GM21825 (cell line): ENCODE data around the gene KCNN1.
"Not testable (repeated sequence)": the region's sequence is repeated elsewhere in the genome, so short reads cannot be mapped to it uniquely, and the experiment has no call there.

Experiments
- ATAC-seq: cut with Tn5 transposase; IDR thresholded peaks from one replicate; pipeline ENCODE4 v1.9.1; 2021; ENCODE audit warnings: mild to moderate bottlenecking, moderate library complexity; ENCODE audit not compliant: unreplicated experiment

Gene KCNN1

DNA sequence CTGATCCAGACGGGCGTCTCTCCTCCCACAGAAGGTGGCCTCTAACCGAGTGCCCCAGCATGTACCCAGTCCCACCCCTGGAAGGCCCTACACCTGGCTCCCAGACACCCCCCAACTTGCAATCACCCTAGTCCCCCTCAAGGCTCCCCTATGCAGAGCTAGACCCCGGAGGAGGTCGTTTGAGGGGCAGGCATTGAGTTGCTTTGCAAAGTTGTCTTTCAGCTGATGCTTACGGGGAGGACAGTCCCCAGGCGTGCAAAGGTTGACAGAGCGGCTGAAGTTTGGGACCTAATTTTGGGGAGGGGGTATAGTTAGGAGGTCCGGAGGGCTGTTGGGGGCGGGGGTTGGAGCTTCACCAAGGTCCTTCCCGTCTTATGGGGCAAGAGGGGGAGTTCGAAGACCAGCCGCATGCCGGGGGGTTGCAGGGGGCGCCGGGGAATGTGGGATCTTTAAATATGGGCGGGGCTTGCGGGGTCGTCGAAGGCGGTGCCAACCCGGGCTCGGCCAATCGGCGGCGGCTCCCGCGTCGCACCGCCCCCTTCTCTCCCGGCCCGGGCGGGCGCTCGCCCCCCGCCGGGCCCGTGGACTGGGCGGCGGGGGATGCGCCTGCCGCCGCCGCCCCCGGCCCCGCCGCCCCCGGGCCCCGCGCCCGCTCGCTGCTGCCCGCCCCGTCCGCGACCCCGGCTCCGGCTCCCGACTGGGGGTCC, at the start of gene KCNN1:
Gene KCNN1 (plus strand): TSS at position 558 of the 707 bp plus-strand sequence. CDS start 6,782 bp downstream, outside the sequence.
- no peak for ATAC-seq

DNA sequence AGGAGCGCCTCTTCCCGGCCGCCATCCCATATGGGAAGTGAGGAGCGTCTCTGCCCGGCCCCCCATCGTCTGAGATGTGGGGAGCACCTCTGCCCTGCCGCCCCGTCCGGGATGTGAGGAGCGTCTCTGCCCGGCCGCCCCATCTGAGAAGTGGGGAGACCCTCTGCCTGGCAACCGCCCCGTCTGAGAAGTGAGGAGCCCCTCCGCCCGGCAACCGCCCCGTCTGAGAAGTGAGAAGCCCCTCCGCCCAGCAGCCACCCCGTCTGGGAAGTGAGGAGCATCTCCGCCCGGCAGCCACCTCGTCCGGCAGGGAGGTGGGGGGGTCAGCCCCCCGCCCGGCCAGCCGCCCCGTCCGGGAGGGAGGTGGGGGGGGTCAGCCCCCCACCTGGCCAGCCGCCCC, 48.8 kb upstream of the KCNN1 start:
- not testable (repeated sequence) for ATAC-seq

DNA sequence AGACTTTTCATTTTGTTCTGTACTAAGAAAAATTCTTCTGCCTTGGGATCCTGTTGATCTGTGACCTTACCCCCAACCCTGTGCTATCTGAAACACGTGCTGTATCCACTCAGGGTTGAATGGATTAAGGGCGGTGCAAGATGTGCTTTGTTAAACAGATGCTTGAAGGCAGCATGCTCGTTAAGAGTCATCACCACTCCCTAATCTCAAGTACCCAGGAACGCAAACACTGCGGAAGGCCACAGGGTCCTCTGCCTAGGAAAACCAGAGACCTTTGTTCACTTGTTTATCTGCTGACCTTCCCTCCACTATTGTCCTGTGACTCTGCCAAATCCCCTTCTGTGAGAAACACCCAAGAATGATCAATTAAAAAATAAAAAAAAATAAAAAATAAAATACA, 47.8 kb upstream of the KCNN1 start:
- ATAC-seq = not testable (repeated sequence)

DNA sequence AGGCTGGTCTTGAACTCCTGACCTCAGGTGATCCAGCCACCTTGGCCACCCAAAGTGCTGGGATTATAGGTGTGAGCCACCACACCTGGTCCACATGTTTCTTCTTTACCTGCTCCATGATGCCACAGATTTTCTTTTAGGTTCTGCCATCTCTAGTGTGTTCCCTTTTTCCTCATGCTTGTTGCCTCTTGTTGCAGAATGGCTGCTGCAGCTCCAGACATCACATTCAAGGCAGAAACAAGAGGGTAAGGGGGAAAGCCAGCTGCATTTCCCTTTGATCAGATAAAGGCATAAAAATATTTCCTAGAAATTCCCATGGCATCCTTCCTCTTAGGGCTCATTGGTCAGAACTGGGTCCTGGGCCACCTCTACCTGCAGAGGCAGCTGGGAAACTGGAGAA, 46.4 kb upstream of the KCNN1 start:
- ATAC-seq = no peak

DNA sequence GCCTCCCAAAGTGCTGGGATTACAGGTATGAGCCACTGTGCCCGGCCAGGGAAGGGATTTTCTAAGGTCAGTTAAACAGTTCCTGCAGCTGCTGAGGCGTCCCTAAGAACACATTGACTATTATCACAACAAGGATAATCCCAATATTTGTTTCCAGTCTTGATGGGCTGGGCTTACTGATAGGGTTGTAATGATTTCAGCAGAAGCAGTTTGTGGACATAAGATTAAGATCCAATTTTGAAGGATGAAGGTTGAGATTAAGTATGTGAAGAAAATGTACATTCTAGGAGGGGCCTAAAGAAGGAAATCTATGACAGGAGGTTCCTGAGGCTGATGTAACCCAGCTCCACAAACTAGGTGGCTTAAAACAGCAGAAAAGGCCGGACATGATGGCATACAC, 44.8 kb upstream of the KCNN1 start:
- ATAC-seq = no peak

DNA sequence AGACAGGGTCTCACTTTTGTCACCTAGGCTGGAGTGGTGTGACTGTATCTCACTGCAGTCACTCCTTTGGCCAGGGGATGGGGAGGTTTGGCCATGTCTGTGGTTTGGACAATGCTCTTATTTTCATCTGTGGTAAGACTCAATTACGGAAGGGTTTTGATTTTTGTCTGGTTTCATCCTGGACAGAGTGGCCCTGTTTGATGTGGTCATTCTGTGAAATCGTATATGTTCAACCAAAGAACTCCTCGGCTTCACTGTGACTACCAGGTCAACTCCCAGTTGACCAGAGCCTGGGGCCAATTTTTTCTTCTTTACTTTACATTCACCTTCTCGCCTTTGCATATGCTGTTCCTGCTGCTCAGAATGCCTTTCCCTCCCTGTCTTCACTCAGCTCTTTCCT, 40.9 kb upstream of the KCNN1 start:
- no peak for ATAC-seq

DNA sequence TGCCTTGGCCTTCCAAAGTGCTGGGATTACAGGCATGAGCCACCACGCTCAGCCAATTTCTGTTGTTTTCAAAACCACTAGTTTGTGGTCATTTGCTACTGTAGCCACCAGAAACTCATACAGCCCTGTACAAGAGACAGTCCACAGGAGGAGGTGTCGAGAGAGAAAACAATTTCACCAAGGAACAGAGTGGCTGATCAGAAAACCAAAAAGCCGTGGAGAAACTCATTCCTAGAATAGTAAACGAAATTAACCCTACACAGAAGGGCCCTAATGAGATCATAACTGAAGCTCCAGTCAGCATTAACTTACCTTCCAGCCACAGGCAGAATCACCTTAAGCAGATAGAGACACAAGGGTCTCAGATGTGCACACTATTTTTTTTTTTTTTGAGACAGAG, 37.9 kb upstream of the KCNN1 start:
- ATAC-seq = no peak

DNA sequence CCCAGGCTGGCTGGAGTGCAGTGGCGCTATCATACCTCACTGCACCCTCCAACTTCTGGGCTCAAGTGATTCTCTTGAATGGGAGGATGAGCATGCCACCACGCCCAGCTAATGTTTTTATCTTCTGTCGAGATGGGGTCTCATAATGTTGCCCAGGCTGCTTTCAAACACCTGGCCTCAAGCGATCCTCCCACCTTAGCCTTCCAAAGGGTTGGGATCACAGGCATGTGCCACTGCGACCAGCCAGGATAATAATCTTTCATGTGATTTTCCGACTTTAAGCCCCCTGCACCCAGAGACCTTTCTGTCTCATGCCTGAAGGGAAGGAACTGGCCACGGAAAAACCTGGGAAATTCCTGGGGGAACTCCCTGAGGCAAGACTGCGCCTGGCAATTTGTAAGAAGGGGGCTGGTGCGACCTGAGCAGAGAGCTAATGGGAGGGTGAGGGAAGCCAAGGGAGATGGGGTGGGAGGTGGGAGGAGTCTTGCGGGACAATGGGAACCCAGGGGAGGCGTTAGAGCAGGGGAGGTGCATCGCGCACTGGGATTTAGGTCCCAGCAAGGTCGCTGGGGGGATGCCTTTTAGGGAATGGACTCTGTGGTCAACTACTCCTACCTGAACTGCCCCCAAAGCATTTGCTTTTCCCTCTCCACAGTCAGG, 35.2 kb upstream of the KCNN1 start:
- no peak for ATAC-seq

DNA sequence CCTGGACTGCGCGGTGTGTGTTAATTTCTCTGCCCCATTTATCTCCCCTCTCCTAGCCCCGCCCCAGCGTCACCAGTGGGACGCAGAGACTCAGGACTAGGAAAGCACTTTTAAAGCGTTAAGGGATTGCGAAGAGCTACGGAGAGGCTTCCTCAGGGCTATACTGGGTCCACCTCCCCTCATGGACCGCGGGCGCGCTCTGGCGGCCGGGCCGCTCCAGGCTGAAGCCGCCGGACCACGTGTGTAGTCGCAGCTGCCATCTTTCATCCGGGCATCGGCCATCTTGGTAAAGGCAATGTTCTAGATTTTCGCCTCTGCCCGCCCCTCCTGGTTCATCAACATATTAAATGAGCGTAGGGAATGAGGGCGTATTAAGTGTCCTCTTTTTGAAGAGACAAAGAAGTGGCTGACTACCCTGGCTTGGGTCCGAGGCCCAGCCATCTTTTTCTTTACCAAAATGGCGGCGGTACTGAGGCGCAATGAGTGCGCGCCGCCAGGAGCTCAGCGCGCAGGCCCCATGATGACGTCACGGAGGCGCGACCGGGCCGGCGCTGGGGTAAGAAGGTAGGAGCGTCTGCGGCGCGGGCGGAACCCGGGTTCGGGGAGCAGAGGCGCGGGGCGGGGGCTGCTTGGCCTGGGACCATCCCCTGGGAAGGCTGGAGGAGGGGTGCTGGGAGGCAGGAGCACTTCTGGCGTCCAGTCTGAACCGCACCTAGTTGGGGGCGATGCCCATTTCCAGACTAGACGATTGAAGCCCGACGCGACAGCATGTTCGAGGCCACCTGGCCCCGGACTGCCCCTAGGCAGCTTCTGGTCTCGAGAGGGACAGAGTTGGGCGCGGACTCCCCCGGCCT, 34.2 kb upstream of the KCNN1 start, which contains the start of gene CCDC124:
Gene CCDC124 (plus strand): TSS at position 531 of the 854 bp plus-strand sequence. CDS start 3,406 bp downstream, outside the sequence.
- peak; percentile 75 for ATAC-seq

DNA sequence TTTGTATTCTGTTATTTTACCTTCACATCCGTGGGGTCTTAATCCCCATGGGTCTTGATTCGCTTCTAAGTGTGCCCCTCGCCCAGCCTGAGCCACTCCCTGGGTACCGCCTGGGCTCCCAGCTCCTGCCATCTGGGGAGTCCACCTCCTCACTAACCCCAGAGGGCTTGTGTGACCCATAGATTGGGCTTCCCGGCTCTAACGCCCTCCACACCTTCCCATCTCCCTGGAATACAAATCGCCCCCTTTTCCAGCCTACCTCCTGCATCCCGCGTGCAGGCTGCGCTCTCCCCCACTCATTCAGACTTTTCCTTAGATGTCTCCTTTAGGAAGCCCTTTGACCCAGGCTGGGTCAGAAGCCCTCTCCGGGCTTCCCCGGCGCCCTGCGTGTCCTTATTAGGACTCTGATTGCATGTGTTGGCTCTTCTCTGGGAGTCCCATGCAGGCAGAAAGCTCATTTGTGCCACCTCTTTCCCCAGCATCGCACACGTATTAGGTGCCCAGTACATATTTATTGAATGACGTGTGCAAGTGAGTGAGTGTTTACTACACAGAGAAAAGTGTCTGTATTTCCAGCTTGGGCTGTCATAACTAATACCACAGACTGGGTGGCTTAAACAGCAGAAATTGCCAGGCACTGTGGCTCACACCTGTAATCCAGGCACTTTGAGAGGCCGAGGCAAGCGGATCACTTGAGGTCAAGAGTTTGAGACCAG, 33.3 kb upstream of the KCNN1 start:
- ATAC-seq = no peak

DNA sequence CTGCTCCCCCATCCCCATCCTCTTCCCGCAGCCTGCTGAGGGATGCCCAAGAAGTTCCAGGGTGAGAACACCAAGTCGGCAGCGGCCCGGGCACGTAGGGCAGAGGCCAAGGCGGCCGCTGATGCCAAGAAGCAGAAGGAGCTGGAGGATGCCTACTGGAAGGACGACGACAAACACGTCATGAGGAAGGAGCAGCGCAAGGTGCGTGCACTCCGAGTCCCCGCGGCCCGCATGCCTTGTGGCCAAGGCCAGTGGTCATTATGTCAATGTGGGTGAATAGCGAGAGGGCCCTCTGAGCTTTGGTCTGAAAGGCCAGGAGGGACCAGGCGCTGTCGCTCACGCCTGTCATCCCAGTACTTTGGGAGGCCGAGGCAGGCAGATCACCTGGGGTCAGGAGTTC, 30.5 kb upstream of the KCNN1 start:
- no peak for ATAC-seq

DNA sequence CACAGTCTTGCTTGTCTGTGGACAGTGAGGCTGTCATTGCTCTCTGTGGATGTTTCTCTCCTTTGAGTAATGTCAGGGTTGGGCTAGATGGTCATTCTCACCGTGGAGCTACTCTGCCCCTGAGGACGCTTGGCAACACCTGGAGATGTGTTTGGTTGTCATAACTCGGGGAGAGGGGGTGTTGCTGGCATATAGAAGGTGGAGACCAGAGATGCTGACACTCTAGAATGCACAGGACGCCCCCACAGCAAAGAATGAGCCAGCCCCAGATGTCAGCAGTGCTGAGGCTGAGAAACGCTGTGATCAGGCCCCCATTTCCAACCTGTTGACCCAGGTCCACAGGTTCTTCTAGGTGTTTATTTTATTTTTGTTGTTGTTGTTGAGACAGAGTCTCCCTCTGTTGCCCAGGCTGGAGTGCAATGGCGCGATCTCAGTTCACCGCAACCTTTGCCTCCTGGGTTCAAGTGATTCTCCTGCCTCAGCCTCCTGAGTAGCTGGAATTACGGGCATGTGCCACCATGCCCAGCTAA, 29.5 kb upstream of the KCNN1 start:
- ATAC-seq = no peak

DNA sequence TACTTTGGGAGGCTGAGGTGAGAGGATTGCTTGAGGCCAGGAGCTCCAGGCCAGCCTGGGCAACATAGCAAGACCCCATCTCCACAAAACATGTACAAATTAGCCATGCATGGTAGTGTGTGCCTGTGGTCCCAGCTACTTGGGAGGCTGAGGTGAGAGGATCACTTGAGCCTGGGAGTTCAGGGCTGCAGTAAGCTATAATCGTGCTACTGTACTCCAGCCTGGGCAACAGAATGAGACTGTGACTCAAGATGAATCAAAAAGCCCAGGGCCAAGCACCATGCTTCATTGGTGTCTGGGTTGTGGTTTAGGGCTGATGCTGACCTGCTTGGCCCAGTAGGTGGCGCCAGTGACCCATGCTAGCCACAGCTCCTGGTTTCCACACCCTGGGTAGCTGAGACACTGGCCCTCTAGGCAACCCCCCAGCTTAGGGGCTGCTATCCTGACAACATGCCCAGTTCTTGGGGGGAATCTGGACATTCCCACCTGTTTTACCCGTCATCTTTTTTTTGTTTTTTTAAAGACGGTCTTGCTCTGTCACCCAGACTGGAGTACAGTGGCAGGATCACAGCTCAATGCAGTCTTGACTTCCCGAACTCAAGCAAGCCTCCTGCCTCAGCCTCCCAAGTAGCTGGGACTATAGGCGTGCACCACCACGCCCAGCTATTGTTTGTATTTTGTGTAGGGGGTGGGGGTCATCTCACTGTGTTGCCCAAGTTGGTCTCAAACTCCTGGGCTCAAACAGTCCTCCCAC, 28.6 kb upstream of the KCNN1 start:
- peak; percentile 62 for ATAC-seq

DNA sequence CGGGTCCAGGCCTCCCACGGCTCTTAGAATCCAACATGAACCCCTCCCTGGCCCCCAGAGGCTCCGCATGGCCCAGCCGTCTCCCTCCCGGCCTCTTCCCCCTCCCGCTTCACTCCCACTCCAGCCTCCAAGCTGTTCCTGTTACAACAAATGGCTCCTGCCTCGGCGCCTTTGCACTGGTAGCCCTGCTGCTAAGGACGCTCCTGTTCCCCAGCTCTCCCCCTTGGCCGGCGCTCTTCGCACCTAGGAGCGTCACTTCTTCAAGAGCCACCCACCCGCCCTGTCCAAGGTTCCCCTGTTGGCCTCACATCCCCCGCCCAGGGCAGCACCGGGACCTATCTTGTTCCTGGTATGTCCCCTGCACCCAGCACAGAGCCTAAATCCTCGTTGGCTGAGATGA, 24.7 kb upstream of the KCNN1 start:
- ATAC-seq = no peak

DNA sequence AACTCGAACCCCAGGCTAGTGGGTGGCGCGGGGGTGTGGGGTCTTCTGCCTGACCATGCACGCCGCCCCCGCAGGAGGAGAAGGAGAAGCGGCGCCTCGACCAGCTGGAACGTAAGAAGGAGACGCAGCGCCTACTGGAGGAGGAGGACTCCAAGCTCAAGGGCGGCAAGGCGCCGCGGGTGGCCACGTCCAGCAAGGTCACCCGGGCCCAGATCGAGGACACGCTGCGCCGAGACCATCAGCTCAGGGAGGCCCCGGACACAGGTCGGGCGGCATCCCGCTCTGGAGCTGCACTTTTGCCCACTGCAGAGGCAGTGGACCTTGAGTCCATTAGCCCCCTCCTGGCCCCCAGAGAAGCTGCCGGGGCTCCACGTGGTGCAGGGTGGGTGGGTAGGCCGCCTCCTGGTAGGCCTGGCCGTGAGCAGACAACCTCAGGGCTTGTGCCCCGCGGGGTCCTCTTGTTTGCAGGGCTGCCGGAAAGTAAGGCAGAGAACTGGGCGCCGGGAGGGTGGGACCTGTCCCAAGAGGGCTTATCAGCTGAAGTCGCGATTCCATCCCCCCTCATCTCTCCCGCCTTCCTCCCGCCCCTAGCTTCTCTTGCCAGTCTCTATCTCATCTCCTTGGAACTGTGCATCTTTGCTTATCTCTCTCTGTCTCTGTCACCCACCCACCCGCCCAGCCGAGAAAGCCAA, 24.2 kb upstream of the KCNN1 start:
- no peak for ATAC-seq

DNA sequence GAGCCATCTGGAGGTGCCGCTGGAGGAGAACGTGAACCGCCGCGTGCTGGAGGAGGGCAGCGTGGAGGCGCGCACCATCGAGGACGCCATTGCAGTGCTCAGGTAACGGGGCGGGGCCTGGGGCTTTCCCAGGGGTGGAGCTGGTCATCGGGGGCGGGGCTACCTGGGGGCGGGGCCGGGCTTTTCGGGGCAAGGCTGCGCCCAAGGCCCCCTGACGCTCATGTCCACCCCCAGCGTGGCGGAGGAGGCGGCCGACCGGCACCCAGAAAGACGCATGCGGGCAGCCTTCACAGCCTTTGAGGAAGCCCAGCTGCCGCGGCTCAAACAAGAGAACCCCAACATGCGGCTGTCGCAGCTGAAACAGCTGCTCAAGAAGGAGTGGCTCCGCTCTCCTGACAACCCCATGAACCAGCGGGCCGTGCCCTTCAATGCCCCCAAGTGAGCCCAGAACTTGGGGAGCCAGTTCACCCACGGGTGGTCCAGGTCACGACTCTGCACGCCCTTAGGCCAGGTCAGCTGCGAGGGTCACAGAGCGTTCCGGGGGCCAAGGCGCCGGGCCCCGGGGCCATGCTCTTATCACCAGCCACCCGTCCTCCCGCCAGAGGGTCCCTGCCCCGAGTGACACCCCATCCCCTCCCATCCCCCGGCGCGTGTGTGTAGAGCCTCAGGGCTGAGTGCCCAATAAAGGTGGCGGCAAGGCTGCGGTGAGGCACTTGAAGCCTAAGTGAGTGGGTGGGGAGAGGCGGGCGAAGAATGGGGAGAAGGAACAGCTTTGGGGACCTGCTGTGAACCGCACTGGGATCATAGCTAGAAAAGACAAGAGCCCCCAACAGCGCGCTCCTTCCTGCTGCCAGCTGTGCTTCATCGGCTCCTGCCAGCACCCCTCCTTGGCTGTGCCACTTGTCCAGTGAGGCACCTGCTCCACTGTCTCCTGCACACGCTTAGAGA, 23.4 kb upstream of the KCNN1 start:
- no peak for ATAC-seq

DNA sequence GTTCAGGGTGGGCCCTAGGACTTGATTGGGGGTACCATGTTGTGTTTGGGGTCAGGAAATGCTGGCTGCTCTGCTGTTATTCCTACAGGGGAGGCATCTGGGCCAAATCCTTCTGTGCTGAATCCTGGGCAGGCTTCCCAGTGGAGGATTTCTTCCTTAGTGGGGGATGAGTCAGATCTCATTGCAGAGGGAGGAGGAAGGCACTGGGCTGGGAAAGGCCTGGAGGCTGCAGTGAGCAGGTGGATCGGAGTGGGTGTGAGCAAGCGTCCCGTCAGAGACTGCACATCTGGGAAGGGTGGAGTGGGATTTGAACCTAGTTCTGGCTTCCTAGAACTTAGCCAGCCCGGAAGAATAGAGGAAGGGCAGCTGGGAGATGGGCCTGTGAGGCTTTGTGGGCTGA, 22.6 kb upstream of the KCNN1 start:
- no peak for ATAC-seq
